KBM-7 (cell line): ENCODE measurements around the gene AEBP1.

ENCODE experiments used
- DNase-seq: peaks from one replicate; pipeline ENCODE4 v3.0.0-alpha.2; 2015
- in situ Hi-C: fragments of 300-500 bp; cut with MboI; formaldehyde crosslinking; loops from 2 replicates; pipeline ENCODE4 v1.14.3; 2020; ENCODE audit warnings: low sequenced_read_pairs, low pct_unique_long_range_greater_than_20kb, mixed read lengths

The AEBP1 gene

GRCh38 chr7:44133295-44133694 lies 29.1 kb downstream of the AEBP1 start:
- in situ Hi-C loops: no loop called here
- no peak for DNase-seq

- in situ Hi-C loops: no loop called here
- no peak for DNase-seq
Observed at GRCh38 chr7:44134943-44135628, 30.9 kb downstream of the AEBP1 start.

GRCh38 chr7:44136731-44137130 lies 32.6 kb downstream of the AEBP1 start:
- in situ Hi-C loops: no loop called here
- DNase-seq: no peak

DNA sequence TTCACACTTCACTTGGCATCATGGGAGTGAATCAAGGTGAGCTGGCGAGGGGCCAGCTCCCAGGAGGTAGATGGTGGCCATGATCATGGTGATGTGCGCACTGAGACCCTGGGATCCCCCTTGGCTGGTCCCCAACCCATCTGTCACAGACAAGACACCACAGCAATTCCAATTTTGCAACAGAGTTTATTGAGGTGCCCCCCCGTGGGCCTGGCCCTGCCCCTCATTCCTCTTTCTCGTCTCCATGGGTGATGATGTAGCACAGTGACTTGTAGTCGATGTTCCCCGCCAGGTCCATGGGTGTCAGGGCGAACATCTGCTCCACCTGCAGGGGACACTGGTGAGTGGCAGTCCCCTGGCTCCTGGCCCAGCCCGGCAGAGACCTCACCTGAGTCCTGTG lies 34.6 kb downstream of the AEBP1 start:
- in situ Hi-C loops: no loop called here
- no peak for DNase-seq

- in situ Hi-C loops: no loop called here
- no peak for DNase-seq
Observed at GRCh38 chr7:44139311-44140010, 35.3 kb downstream of the AEBP1 start.

DNA sequence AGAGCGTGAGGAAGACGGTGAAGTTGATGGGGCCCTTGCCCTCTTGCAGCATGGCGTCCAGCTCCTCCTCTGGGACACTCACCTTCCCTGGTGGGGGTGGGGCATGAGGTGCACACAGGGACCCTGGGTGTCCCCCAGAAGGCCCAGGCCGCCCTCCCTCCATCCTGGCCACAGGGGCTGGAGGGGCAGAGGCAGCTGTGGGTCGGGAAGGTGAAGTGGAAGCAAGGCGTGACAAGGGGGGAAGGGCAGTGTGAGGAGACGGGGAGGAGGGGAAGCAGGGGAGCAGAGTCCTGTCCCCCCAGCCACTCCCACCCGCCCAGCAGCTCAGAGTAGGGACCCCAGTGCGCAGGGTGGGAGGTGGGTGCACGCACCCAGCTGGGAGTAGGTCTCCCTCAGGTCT lies 36.2 kb downstream of the AEBP1 start:
- no peak for DNase-seq
- in situ Hi-C loops: no loop called here

DNA sequence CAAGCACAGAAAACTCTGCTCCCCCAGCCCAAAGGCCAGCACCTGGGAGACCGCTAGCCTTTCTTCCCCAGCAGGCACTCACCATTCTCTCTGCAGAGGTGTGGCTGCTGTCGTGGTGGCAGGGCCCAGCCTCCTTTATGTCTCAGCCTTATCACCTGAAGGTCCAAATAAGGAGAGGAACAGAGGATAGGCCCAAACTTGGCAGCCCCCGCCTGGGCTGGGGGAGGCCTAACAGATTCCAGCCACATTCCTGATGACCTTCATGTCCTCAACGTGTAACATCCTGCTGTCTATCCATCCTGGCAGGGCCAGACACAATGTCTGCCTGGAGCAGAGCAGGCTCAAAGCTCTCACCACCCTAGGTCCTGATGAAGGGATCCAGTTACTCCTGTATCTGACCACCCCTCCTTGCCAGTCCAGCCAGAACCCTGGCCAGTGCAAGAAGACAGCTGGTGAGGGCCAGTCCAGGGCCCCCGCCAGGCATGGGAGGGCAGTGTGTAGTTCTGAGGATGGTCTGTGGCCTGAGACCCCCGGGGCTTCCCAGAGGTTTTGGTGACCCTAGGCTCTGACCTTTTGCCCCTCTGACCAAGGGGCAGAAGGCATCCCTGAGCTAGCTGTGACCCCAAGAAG lies 37.2 kb downstream of the AEBP1 start, which contains the start of gene MYL7:
TSS of gene MYL7 (minus strand) at position 112 of the 630 bp plus-strand sequence. CDS start at position 85, 27 bp downstream.
- DNase-seq: no peak
- in situ Hi-C loops: no loop called here

- in situ Hi-C loops: no loop called here
- no peak for DNase-seq
Observed at GRCh38 chr7:44142028-44142427, 37.9 kb downstream of the AEBP1 start.

DNA sequence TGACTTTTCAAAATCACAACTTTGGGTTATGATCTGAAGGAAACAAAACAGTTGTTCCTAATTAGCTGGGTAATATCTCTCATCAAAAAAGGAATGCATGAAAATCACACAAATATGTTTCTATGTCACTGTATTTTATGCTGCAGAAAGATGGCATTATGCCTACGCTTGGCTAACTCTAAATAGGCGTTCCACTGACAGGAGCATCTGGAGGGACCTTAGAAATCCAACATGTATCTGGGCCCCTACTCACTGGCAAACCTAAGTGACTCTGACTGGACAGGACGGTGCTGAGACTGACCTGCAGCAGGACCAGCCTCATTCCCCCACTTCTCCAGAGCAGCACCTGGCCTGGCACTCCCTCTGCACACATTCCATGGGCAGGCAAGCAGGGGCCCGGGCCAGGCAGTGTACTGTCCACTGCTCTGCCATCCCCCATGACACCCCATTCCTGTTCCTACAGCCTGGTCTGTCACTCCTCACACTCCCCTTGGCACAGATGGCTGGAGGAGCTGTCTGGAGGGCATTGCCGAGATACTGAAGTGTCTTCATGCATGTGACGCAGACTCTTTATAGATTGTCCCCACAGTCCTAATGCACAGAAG lies 39.6 kb downstream of the AEBP1 start:
- no peak for DNase-seq
- in situ Hi-C loops: no loop called here

GRCh38 chr7:44144426-44144967 lies 40.4 kb downstream of the AEBP1 start:
- in situ Hi-C loops: no loop called here
- no peak for DNase-seq

GRCh38 chr7:44144968-44145478 lies 40.9 kb downstream of the AEBP1 start:
- no peak for DNase-seq
- in situ Hi-C loops: no loop called here

DNA sequence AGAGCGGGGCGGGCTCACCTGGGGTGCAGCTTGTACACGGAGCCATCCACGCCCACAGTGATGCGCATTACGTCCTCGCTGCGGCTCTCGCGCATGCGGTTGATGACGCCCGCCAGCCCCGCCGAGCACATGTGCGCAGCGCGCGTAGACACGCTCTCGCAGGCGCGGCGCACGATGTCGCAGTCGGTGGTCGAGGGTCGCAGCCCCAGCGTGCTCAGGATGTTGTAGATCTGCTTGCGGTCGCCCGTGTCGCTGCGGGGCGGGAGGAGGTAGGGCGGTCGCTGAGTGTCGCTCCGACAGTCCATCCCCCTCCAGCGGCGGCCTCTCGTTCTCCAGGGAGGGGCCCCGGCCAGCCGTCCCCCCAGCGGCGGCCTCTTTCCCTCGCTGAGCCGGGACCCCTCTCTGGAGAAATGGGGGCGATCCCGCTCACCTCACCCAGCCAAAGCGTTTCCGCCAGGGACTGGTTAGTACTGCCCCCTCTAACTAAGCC lies 41.4 kb downstream of the AEBP1 start:
- in situ Hi-C loops: no loop called here
- DNase-seq: no peak

GRCh38 chr7:44145969-44146911 lies 42.1 kb downstream of the AEBP1 start:
- no peak for DNase-seq
- in situ Hi-C loops: no loop called here

DNA sequence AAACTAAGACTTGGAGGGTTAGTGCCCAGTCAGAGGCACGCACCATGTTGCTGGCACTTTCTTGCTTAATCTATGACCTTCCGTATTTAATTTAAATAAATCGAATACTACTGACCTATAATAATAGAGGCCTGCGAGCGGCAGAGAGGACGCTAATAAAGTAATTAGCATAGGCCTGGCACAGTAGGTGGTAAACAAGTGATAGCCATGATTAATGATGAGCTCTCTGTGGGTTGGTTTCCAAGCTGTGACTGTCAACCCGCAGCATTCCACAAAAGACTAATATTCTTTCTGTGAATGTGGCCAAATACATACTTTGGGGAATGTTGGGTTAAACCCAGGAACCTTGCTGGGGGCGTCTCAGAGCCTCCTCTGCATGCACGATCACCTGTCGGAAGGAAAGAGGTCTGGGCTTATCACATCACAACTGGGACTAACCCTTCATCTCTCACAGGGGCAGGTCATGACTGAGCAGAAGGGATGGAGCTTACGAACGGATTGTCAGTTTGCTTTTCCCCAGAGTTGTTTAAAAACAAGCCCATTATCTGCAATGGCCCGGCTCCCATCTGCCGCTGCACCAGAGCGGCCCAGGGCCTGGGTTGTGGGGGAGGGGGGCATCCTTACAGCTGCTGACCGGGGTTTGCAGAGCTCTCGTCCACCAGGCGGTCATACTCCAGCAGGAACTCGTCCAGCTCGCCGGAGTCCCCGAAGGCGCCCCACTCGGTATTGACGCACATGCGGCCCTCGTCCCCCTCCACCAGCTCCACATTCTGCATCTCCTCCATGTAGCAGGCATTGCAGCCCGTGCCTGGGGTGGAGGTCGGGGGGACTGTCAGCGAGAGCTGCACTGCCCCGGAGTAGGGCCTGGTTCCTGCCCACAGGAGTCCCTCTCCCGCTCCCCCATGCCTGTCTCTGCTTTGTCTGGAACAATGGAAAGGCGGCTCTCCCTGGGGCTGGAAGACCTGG lies 43.2 kb downstream of the AEBP1 start:
- no peak for DNase-seq
- in situ Hi-C loops: no loop called here

GRCh38 chr7:44148166-44148565 lies 44.0 kb downstream of the AEBP1 start:
- in situ Hi-C loops: no loop called here
- no peak for DNase-seq

GRCh38 chr7:44148961-44149536 lies 44.9 kb downstream of the AEBP1 start:
- in situ Hi-C loops: no loop called here
- DNase-seq: no peak
